Stimulated activated effector memory CD8-positive, alpha-beta T cell treated with anti-CD3 and anti-CD28 coated beads, Interleukin-12 subunit alpha, Interleukin-12 subunit beta, amount 100 ng/mL, for 72 hours (primary cell): ENCODE data around the gene CALD1.

Experiments
- ATAC-seq: fragments of 150-1000 bp; cut with Tn5 transposase; 2 replicates; pipeline ENCODE4 v1.10.0; 2021
- DNase-seq, 2 donors: peaks; one replicate each; pipeline ENCODE4 v3.0.0; 2021 to 2022; ENCODE audit warnings: low spot score in 2 of 2
- H3K27ac Mint-ChIP-seq: one replicate; pipeline ENCODE4 v1.8.0; 2022; ENCODE audit warnings: mild to moderate bottlenecking, mixed read lengths
- H3K36me3 Mint-ChIP-seq: one replicate; pipeline ENCODE4 v1.8.0; 2022; ENCODE audit warnings: mild to moderate bottlenecking, mixed read lengths
- H3K4me1 Mint-ChIP-seq: one replicate; pipeline ENCODE4 v1.8.0; 2022; ENCODE audit warnings: mixed read lengths
- H3K4me3 Mint-ChIP-seq: one replicate; pipeline ENCODE4 v1.8.0; 2022; ENCODE audit warnings: mild to moderate bottlenecking, mixed read lengths
- H3K9me3 Mint-ChIP-seq: one replicate; pipeline ENCODE4 v1.8.0; 2022; ENCODE audit warnings: mixed read lengths

The CALD1 gene

GRCh38 chr7:134995239-134996096 lies 216.0 kb downstream of the CALD1 start:
- peaks cover 34% of the 10 kb centered on the region for H3K4me1 Mint-ChIP-seq
- H3K9me3 Mint-ChIP-seq = no peaks in the 10 kb centered on the region

GRCh38 chr7:134996097-134996550 lies 216.7 kb downstream of the CALD1 start:
- Mint-ChIP-seq H3K27ac (no peak overlapping the region), H3K4me1 (peaks cover 27% of the 10 kb centered on the region), H3K36me3 (peaks cover 21% of the 10 kb centered on the region), H3K9me3 (no peaks in the 10 kb centered on the region), H3K4me3 (no peak overlapping the region)
- DNase-seq = no peak
- ATAC-seq = peak; percentile 18

More at GRCh38 chr7:134995239-134996096, 216.0 kb downstream of the CALD1 start:
- peak overlapping the region; percentile 13 for H3K4me3 Mint-ChIP-seq
- DNase-seq = no peak
- peak overlapping the region; percentile 70 for H3K27ac Mint-ChIP-seq
- peaks cover 21% of the 10 kb centered on the region for H3K36me3 Mint-ChIP-seq
- ATAC-seq = no peak

- ATAC-seq (no peak), DNase-seq (no peak)
- no peaks in the 10 kb centered on the region for H3K9me3 Mint-ChIP-seq
- no peak overlapping the region for H3K27ac Mint-ChIP-seq
- H3K4me3 Mint-ChIP-seq = no peak overlapping the region
- peaks cover 17% of the 10 kb centered on the region for H3K4me1 Mint-ChIP-seq
- peaks cover 21% of the 10 kb centered on the region for H3K36me3 Mint-ChIP-seq
Observed at GRCh38 chr7:134997214-134997885, 217.9 kb downstream of the CALD1 start.

- Mint-ChIP-seq H3K36me3 (peaks cover 16% of the 10 kb centered on the region), H3K4me1 (peaks cover 11% of the 10 kb centered on the region), H3K4me3 (no peak overlapping the region), H3K27ac (no peak overlapping the region), H3K9me3 (no peaks in the 10 kb centered on the region)
- no peak for ATAC-seq
- DNase-seq = no peak
Observed at GRCh38 chr7:134999136-134999535, 219.7 kb downstream of the CALD1 start.

- Mint-ChIP-seq H3K4me3 (no peak overlapping the region), H3K36me3 (no peaks in the 10 kb centered on the region), H3K27ac (no peak overlapping the region)
Observed at GRCh38 chr7:135001390-135002165, 222.1 kb downstream of the CALD1 start.

GRCh38 chr7:135012229-135012628 lies 232.8 kb downstream of the CALD1 start:
- H3K36me3 Mint-ChIP-seq = no peaks in the 10 kb centered on the region
- no peaks in the 10 kb centered on the region for H3K9me3 Mint-ChIP-seq
- no peak for DNase-seq
- no peak overlapping the region for H3K27ac Mint-ChIP-seq
- H3K4me1 Mint-ChIP-seq = no peaks in the 10 kb centered on the region
- ATAC-seq = no peak
- no peak overlapping the region for H3K4me3 Mint-ChIP-seq

More at GRCh38 chr7:135001390-135002165, 222.1 kb downstream of the CALD1 start:
- DNase-seq = no peak
- Mint-ChIP-seq H3K4me1 (no peaks in the 10 kb centered on the region), H3K9me3 (peaks cover under 1% of the 10 kb centered on the region)
- no peak for ATAC-seq
